ENCODE measurements around the gene CRTC2.

The CRTC2 gene

DNA sequence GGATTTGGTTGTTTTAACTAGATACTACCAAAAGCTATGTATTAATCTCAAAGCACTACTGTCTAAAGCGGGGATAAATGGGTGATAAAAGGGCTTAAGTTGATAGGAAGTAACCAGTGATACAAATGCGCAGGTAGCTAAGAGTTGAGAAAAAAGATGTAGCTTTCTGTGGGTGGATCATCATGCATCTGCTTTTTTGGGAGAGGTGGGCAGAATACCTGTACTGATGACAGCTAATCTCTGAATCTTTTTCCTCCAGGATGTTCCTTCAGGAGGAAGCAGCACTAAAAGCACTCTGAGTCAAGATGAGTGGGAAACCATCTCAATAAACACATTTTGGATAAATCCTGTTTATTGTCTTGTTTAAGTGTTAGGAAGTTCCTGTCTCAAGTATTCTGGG, 33.4 kb upstream of the CRTC2 start:
- in situ Hi-C loops (cut with MboI; ENCODE audit: low pct_unique_long_range_greater_than_20kb, low sequenced_read_pairs, unreplicated experiment) = loop anchor here (25.0 kb wide), 1 partner anchor 480 kb away; no protein-coding TSS in a partner anchor
- no peak for DNase-seq (ENCODE audit: low spot score)
- TF ChIP-seq, protein P1, sequence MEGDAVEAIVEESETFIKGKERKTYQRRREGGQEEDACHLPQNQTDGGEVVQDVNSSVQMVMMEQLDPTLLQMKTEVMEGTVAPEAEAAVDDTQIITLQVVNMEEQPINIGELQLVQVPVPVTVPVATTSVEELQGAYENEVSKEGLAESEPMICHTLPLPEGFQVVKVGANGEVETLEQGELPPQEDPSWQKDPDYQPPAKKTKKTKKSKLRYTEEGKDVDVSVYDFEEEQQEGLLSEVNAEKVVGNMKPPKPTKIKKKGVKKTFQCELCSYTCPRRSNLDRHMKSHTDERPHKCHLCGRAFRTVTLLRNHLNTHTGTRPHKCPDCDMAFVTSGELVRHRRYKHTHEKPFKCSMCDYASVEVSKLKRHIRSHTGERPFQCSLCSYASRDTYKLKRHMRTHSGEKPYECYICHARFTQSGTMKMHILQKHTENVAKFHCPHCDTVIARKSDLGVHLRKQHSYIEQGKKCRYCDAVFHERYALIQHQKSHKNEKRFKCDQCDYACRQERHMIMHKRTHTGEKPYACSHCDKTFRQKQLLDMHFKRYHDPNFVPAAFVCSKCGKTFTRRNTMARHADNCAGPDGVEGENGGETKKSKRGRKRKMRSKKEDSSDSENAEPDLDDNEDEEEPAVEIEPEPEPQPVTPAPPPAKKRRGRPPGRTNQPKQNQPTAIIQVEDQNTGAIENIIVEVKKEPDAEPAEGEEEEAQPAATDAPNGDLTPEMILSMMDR (IDR thresholded peaks at IDR 0.05; ENCODE audit: extremely low read depth, insufficient read depth, missing control alignments) = no peak

DNA sequence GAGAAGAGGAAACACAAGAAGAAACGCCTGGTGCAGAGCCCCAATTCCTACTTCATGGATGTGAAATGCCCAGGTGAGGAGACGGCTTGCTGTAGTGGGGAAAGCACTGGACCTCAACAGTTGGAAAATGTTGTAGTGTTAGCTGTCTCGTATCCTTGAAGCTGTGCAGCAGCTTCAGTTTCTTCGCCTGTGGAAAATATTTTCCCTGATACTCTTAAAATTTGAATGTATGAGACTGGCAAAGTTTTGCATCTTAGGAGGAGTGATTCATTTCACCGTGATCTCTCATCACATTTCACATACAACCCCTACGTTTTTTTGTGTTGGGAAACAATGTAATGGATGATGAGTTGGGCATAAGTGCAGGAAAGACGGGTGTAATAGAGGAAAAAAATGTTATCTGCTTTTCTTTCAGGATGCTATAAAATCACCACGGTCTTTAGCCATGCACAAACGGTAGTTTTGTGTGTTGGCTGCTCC, 32.8 kb upstream of the CRTC2 start:
- DNase-seq (ENCODE audit: low spot score) = no peak
- in situ Hi-C loops (cut with MboI; ENCODE audit: low pct_unique_long_range_greater_than_20kb, low sequenced_read_pairs, unreplicated experiment) = loop anchor here (25.0 kb wide), 1 partner anchor 479 kb away; no protein-coding TSS in a partner anchor
- TF ChIP-seq, protein P1 (IDR thresholded peaks at IDR 0.05; ENCODE audit: extremely low read depth, insufficient read depth, missing control alignments) = no peak

DNA sequence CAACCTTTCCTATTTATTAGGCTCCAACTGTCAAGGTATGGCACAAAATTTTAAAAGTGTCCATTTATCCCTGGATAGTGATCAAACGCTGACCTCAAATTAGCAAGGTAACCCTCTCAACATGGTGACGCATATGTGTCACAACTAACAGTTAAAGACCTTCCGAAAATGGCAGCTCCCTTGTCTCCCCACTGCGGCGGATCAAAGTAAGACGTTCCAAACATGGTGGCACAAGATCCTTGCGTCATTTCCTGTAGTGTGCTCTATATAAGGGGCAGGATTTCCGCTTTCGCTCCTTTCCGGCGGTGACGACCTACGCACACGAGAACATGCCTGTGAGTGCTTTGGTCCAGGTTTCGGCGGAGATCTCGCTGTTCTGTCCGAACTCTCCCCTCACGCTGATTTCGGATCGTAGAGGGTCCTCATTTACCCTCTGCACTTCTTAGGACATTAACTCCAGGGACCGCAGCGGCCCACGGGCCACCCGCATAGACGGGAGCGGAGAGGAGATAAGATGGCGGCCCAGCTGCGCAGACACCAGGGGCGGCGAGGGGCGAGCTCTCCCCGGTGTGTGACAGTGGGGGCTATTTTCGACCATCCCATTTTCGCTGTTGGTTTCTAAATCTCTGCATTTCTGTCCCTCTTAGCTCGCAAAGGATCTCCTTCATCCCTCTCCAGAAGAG, 32.2 kb upstream of the CRTC2 start, which contains the start of gene RPS27:
TSS of gene RPS27 (plus strand) at position 295 of the 683 bp plus-strand sequence. CDS start at position 330, 35 bp downstream.
- peak; percentile 95 for DNase-seq (ENCODE audit: low spot score)
- in situ Hi-C loops (cut with MboI; ENCODE audit: low pct_unique_long_range_greater_than_20kb, low sequenced_read_pairs, unreplicated experiment) = loop anchor here (25.0 kb wide), 1 partner anchor 478 kb away; no protein-coding TSS in a partner anchor
- TF ChIP-seq, protein P1 (IDR thresholded peaks at IDR 0.05; ENCODE audit: extremely low read depth, insufficient read depth, missing control alignments) = no peak

DNA sequence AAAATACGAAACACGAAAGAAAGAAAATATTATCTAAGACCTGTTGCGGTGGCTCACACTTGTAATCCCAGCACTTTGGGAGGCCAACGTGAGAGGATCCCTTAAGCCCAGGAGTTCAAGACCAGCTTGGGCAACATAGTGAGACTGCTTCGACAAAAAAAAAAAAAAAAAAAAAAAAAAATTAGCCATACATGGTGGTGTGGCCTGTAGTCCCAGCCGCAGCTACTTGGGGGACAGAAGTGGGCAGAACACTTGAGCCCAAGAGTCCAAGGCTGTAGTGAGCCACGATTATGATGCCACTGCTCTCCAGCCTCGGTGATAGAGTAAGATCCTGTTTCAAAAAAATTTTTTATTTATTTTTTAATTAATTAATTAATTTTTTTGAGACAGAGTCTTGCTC, 29.2 kb upstream of the CRTC2 start:
- TF ChIP-seq, protein P1 (IDR thresholded peaks at IDR 0.05; ENCODE audit: extremely low read depth, insufficient read depth, missing control alignments) = no peak
- no peak for DNase-seq (ENCODE audit: low spot score)
- in situ Hi-C loops (cut with MboI; ENCODE audit: low pct_unique_long_range_greater_than_20kb, low sequenced_read_pairs, unreplicated experiment) = loop anchor here (10.0 to 25.0 kb wide), 2 partner anchors 313 to 475 kb away; partner anchors contain the start of genes ILF2 and NPR1

DNA sequence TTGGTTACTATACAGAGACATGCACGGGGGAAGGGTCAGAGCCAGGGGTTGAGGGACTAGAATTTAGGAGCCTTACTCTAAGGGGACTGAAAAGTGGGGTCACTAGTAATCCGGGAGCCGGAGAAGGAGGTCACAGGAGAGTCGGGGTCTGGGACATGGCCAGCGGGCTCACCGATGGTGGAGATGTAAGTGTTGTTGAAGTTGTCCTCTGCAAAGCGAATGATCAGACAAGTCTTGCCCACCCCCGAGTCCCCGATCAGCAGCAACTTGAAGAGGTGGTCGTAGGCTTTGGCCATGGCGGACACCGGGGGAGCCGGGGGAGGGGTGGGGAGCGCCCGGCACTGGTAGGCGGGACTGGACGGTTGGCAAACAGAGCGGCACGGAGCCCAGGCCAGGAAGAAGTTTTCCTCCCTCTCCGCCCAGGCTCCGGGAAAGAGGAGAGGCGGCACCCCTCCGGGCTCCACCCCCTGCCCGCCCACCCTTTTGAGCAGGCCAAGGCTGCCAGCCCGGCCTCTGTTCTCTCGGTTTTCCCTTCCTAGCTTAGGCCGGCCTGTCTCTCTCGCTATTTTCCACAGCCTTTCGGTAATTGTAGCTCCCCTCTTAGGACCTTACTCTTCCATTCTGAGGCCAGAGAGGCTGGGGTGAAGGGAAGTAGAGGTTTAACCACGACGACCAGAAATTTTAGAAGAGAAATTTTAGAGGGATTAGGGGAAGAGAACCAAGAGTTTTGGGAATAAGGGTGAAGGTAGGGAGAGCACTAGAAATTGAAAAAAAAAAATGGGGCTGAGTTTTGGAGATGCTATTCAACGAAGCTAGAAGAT, 27.7 kb upstream of the CRTC2 start, which contains the start of gene RAB13:
TSS of gene RAB13 (minus strand) at position 399 of the 821 bp plus-strand sequence. CDS start at position 296, 103 bp downstream.
- in situ Hi-C loops (cut with MboI; ENCODE audit: low pct_unique_long_range_greater_than_20kb, low sequenced_read_pairs, unreplicated experiment) = loop anchor here (10.0 to 25.0 kb wide), 2 partner anchors 311 to 474 kb away; partner anchors contain the start of genes ILF2 and NPR1

More for the DNA sequence above, 27.7 kb upstream of the CRTC2 start, which contains the start of gene RAB13:
- TF ChIP-seq, protein P1 (IDR thresholded peaks at IDR 0.05; ENCODE audit: extremely low read depth, insufficient read depth, missing control alignments) = no peak
- peak; percentile 56 for DNase-seq (ENCODE audit: low spot score)

Measured in GM13977 (cell line).